Renal cortical epithelial cell (primary cell): ENCODE measurements around the gene MRPS31. TPM values are rescaled to one million over a fixed set of nuclear protein-coding genes. Genes with fewer than 3 reads are reported as not detected.

ENCODE experiments used
- total RNA-seq: library from RNA; depleted of rRNA; stranded (reverse); fragments of >200 nt; gene quantifications from 2 replicates; pipeline ENCODE4 v1.2.3, GENCODE V29; 2014

The MRPS31 gene
- total RNA-seq, 1 donor from 2014 or later = 25.8 TPM

Other genes starting within 250 kb of the MRPS31 start
- 5.2 and 28.7 TPM in 2 replicates for gene FOXO1, start 104.5 kb downstream of the MRPS31 start, total RNA-seq
- gene SLC25A15, start 18.4 kb upstream of the MRPS31 start, total RNA-seq = 27.5 and 34.6 TPM in 2 replicates
- gene ELF1, start 248.1 kb upstream of the MRPS31 start, total RNA-seq = 75.2 and 122 TPM in 2 replicates